Prostate gland (tissue), 2 donors: ENCODE results near the gene ICA1.

ENCODE experiments used
- CTCF ChIP-seq, 4 experiments: fragments of 200-600 bp in 2 of 4; fragments of 450-650 bp in 2 of 4; sonication (generic) in 2 of 4; IDR thresholded peaks; 1 replicate in 3 of 4; 2 replicates in 1 of 4; pipeline ENCODE4 v1.5.1; 2016 to 2019; ENCODE audit warnings: antibody characterized with exemption in 4 of 4, mild to moderate bottlenecking in 2 of 4, moderate library complexity in 2 of 4
- POLR2A ChIP-seq: fragments of 450-650 bp; IDR thresholded peaks from one replicate; pipeline ENCODE4 v1.6.1; 2016; ENCODE audit warnings: antibody characterized with exemption, mild to moderate bottlenecking

- TF ChIP-seq CTCF (IDR thresholded peaks at IDR 0.05): no peak
- TF ChIP-seq POLR2A: no peak
These were observed 61.2 kb downstream of the ICA1 start for GRCh38 chr7:8200717-8201116.
